GM19455 (cell line): ENCODE results near the gene MTX3.

ENCODE experiments used
- ATAC-seq: cut with Tn5 transposase; IDR thresholded peaks from one replicate; pipeline ENCODE4 v1.9.1; 2021; ENCODE audit not compliant: unreplicated experiment

The MTX3 gene, protein sequence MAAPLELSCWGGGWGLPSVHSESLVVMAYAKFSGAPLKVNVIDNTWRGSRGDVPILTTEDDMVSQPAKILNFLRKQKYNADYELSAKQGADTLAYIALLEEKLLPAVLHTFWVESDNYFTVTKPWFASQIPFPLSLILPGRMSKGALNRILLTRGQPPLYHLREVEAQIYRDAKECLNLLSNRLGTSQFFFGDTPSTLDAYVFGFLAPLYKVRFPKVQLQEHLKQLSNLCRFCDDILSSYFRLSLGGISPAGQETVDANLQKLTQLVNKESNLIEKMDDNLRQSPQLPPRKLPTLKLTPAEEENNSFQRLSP

DNA sequence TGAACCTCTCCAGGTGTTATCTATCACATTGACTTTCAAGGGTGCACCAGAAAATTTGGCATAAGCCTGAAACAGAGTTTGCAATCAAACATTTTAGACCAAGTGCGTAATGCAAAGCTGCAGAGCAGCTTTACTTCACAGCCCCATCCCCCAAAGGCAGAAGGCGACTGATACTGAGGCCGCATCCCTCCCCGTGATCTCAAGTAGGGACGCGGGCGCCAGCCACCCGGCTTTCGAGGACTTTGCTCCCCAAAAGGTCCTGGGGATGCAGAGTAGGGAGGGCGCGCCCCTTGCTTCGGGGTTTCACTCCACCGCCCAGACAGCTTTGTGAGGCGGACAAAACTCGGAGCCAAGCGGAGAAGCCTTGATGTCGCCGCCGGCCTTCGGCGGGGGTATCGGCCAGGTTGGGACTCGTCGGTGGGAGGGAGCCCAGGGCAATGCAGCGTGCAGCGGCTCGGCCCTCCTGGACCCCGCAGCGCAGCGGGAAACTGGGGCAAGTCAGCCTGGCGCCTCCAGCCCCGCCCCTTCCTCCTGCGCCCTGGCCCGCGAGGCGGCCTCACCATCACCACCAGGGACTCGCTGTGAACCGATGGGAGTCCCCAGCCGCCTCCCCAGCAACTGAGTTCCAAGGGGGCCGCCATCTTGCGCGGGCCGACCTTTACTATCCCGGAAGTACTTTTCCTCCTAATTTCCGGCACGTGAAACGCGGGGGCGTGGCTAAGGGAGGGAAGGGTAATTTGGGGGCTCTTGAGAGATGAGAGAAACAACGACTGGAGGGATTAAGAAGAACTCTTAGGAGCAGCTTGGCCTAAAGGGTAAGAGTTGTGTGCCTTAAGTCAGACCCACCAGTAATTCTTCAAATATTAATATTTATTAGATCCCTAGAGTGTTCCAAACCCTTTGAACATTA is at the start of gene MTX3:
Gene MTX3 (minus strand): TSS at position 665 of the 910 bp plus-strand sequence. CDS start 24 bp downstream, at position 641.
- peak; percentile 79 for ATAC-seq

DNA sequence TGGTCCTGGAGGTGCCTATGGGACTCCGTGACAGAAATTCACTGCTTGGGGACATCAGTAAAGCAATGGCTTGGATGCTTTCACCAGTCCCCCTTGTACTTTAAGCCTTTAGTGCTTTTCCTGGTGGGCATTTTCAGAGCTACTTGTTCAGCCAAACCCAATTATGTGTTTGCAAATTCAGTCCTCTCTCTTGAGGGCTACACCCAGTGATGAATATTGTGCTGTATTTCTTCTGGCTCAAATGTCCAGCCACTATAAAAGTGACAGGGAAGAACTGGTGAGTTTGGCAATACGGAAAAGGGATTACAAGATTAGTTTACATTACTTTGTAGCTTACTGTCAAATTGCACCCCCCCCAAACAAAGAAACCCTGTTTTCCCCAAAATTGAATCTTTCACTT is 48.6 kb upstream of the MTX3 start:
- no peak for ATAC-seq

DNA sequence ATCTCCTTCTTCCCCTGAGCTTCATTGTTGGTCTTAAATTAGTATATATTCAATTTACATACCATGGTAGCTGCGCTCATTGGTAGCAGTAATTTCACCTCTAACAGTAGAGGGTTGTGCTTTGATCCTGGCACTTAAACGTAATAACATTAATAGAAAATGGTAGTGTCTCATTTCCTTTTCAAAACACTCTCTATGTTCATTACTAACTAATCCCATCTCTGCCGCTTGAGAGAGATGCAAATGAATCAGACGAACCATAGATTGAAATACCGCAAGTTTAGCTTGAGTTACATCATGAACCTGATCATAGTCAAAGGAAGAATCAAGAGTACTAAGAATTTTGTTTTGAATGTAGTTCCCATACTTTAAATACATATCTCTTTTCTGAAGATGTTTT is 46.3 kb upstream of the MTX3 start:
- ATAC-seq = peak; percentile 76

DNA sequence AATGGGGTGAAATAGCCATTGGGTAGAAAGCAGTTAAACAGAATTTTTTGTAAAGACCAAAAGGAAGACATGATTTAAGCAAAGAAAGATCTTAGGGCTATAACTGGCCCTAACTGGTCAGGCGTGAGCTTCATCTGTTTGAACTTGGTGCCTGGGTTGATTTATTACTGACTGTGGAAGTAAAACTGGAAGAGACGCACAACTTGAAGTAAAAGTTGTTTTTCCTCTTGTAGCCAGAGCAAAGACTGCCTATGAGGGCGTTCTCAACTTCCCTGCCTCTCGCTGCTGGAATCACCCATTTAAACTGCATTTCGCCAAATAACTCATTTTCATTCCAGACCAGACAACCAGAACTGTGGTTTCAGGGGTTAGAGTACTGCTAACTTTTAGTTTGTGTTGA is 45.6 kb upstream of the MTX3 start:
- no peak for ATAC-seq

DNA sequence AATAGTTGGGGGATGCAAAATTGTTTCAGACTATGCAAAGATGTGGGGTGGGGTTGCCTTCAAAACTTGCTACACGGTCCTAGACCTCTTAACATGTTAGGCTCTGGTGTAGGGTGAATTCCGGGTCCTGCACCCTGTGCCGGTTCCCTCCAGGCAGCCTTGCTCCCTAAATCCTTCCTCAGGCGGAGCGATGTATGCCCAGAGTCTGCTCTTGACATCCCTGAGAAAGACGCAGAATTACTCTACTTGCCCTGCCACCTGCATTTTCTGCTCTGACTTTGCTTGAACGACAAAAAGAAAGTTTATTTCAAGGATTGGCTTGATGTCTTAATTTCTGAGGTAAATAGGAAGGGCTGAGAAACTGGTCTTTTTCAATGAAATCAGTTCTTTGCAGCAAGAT is 44.8 kb upstream of the MTX3 start:
- ATAC-seq = no peak

DNA sequence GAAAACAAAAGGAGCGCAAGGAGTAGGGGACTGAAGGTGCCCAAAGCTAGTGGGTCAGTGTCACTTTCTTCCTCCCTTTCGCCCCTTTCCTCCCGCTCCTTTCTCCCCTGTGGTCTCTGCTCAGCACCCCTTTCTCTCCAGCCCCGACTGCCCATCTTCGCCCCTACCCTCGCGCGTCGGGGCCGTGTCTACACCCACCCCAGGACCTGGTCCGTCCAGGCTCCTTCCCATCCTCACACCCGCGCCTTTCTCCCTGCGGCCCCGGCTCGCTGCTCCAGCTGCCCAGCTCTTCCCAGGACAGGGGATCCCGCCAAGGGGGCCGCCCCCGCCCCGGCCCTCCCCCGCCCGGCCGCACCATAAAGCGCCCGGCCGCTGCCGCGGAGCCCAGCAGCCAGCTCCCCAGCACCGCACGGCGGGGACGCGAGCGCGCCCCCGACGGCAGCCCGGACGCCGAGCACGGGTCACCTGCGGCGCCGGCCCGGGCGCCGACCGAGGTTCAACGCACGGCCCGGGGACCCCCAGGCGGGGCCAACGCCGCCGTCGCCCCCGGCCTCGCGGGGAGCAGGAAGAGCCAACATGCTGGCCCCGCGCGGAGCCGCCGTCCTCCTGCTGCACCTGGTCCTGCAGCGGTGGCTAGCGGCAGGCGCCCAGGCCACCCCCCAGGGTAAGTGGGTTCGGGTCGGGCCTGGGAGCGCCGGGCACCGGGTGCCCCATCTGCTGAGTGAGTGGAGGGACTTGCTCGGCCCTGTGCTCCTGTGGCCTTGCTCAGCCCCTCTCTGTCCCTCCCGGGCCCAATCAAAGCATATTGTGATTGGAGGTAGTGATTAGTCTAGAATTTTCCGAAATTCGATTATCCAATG is 44.1 kb upstream of the MTX3 start, which contains the start of gene THBS4:
Gene THBS4 (plus strand): TSS at position 387 of the 860 bp plus-strand sequence. CDS start 190 bp downstream, at position 577.
- ATAC-seq = no peak

DNA sequence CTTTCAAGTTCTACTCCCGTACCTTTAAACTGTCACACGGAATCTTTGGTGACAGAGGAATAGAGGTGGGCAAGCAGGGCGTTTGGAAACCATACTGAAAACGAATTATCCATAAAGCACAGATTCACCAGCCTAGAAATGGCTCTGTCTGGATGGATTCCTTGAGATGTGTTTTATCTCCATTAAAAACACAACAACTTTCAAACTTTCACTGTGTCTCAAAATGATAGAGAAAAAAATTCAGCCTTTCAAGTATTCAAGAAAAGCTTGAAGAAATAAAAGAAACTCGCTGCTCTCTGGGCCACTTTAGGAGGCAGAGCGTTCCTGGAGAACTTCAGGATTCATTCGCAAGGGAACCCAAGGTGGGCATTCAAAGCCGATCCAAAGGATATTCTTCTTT is 43.5 kb upstream of the MTX3 start:
- no peak for ATAC-seq

DNA sequence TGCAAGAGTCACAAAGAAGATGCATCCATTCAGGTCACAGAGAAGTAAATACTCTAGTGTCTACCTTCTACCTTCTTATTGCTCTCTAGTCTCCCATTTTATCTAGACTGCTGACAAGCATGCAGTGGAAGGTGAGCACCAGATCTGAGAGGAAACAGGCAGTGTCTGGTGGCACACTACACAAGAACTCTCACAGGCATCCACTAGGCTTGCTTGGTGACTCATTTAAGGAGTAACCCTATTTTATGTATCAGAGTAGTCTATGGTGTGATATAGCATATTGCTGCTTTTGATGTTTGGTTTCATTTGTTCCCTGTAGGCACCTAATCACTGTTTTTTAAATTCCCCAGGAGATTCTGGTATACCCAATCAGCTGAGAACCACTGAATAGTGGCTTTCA is 42.5 kb upstream of the MTX3 start:
- no peak for ATAC-seq

DNA sequence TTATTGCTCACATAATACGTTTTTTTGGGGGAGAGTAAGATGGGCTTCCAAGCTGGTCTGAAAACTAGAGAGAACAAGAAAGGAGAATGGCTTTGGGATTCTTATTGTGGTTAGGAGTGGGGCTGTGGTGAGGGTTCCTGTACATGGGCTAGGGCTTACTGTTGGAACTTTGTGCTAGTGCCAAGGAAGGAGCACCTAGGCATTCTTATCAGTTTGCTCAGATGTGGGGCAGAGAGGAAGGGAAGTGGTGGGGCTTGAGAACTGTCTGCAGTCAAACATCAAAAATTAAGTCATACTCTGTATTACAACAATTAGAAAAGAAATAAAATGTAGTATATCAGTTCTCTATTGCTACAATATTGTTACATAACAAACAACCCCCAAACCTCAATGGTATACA is 40.0 kb upstream of the MTX3 start:
- ATAC-seq = no peak

DNA sequence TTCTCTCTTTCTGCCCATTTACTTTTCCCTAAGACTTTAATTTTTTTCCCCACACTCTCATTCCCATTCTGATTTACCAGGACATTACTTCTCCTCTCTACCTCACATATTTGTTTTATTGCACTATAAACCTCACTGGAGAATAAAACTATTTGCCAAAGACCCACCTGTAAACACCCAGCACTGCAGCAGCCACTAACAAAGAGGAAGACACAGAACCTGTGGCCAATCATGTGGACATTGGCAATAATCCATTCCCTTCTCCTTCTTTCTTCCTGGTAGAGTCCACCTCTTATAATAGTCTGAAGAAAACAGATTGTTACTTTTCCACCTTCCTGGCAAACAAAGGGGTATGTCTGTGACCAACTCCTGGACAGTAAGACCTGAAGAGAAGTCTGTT is 35.8 kb upstream of the MTX3 start:
- no peak for ATAC-seq

DNA sequence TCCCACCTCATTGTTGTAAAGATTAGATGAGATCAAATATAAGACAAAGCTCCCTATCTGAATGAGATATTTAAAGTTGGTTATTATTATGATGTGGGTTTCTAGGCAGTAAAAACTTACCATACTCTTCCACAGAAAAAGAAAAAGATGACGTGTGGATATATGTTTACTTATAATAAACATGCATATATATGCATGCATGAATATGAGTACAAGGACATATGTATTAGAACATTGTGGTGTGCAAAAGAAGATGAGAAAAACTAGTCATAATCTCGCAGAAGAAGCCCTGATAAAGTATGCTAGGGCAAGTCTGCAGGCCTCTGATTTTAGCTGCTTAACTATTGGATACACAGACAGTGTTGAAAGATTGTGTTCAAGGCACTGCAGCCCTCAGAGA is 34.0 kb upstream of the MTX3 start:
- ATAC-seq = no peak

DNA sequence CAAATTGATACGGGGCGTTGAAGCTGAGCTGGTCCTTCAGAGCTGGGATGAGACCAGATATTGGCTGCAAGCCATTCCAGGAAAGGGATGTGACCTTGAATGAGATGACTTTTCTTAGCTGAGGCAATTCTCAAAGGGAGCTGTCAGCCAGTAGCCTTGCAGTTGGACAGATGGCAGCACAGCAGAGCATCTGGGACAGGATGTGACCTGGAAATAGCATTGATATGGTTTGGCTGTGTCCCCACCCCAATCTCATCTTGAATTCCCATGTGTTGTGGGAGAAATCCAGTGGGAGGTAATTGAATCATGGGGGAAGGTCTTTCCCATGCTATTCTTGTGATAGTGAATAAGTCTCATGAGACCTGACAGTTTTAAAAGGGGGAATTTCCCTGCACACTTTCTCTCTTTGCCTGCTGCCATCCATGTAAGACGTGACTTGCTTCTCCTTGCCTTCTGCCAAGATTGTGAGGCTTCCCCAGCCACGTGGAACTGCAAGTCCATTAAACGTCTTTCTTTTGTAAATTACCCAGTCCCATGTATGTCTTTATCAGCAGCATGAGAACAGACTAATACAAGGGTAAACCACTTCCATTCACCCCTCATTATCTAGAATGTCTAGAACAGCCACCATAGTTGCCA is 19.8 kb upstream of the MTX3 start:
- no peak for ATAC-seq

DNA sequence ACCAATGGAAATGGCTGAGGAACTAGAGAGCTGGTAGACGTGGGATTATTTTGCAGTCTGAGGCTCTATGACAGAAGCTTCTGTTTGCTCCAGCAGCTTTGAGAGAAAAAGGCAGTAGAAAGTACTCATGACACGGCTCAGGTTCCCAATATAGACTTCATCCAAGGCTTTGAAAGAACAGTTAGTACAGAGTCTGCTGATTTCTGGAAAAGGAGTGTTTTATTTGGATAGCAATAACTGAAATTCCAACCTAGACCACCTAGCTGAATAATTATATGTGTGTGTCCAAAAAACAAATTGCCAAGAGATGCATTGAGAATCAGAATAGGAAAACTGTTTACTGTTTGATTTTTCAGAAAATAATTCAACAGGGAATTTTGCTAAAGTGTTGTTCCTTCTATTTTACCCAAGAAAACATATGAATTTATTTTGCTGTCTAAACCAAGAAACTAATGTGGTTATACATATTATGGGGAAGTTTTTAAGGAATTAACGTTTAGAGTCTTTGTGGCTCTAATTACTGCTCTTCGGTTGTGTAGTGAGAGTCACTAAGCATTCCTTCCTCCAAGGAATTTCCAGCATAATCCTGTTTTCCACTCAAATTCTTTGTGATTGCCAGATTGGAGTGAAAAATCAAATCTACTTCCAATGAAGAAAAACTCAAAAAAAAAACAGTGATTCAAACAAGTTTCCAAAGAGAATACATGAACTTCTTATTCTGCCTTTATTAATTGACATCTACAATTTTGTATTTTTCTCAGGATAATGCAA is 18.1 kb upstream of the MTX3 start:
- no peak for ATAC-seq

DNA sequence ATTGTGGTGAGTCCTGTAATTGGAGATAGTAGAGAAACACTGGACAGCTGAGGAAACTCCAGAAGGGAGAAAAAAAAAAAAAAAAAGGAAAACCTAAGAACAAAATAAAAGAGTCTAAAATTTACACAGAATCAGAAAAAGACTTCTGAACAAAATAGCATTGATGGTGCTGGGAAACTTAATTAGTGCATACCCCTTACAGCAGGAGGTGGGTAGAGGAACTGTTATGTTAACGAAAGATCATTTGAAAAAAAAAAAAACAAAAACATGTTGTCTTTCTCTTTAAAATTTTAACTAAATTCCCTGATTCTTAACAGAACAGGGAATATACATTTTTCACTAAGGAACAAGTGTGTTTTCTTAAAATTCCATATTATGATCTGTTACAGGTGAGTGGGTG is 11.6 kb upstream of the MTX3 start:
- ATAC-seq = no peak

DNA sequence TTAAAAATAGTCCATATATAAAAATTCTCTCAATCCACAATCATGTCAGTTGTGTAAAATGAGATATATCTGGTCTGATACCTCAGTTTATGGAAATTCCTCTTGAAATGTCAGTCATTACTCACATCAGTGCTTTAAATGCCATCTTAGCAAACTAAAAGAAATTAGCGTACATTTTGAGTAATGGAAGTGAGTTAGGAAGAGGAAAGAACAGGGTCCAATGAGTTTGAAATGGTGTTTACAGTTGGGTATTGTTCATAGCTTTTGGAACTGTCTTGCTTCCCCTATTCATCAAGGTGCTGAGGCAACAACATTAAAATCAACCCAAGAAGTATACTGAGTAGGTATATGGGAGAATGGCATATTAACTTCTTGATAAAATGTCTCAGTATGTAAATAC is 8.7 kb upstream of the MTX3 start:
- ATAC-seq = no peak

DNA sequence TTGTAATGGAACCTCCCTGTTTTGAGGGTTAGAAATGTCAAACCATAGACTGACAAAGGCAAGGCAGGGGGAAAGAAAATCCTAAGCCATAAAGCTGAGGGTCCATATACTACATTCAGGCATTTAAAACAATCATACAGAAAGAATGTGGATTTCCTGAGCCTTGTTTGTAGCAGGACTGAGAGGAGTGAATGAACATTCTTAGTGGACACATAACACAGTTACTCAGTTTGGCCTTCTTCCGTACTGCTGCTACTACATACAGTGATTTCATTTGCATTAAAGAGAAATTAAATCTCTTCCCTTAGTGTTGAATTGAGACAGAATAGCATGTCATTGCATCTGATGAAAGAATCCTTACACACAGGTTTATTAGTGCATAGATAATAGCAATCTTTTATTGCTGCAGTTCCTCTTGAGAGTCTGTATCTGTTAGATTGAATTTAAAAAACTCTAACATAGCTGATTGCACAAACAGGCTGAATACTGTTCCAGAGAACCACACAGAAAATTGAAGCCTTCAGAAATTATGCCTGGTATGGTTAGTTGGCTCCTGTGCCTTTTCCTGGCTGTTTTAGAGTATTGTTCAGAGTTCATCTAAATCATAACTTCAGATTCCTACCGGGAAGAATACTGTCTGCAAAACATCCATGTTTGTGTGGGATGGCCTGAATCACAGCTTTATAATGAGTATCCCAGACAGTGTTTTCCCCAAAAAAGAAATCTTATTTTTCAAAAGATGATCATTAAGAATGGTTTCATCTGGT is 2.0 kb upstream of the MTX3 start:
- no peak for ATAC-seq

DNA sequence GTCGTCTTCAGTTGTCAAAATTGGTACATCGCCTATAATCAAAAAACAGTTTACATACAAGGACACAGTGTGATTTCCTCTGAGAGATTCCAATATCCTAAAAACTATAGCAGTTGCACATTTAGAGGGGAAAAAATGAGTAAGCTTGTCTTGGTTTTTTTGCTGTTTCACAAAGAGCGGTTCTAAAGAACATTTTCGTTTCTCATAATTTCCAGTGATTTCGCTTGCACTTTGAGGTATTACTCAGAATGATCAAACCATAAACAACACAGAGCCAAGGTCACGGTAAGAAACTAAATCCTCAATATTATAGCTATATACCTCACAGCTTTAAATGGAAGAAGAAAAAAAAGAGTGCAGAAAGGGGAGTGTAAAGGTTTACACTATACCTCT is 861 bp downstream of the MTX3 start:
- ATAC-seq = peak; percentile 58

DNA sequence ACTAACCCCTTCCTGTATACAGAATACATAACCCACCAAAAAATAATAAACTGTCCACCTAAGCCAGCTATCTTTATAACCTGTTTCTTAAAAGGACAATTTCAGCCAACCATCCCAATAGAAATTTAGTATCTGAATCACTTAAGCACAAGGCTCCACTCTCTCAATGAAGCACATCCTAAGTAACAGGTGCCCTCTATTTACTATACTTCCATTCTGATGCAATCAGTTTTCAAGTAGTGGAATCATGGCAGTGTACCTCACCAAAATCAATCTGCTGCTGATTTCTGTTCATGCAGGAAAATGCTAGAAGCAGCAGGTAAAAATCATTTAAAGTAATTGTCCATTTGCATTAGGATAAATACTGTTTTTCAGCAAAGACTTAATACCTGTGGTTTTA is 4.8 kb downstream of the MTX3 start:
- no peak for ATAC-seq

DNA sequence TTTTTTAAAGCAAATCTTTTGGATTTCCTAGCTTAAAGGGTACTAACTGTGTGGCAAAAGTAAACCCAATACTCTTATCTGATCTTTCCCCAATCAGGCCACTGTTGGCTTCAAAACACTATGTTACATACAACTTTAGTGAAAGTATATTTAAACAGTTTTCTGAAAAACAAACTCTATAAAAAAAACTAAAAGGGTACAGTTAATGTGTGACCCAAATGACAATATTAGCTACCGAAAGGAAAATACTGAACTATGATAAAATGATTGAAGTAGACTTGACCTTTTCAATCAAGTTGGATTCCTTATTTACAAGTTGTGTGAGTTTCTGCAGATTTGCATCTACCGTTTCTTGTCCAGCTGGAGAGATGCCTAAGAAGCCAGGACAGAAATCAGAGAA is 5.8 kb downstream of the MTX3 start:
- ATAC-seq = no peak
